HG02885 (cell line): ENCODE data around the gene PSPN.
A peak's percentile ranks its signal among the peaks of the same experiment; 100 is the strongest.
"Not testable (repeated sequence)": the region's sequence is repeated elsewhere in the genome, so short reads cannot be mapped to it uniquely, and the experiment has no call there.

Source experiments
- ATAC-seq: cut with Tn5 transposase; IDR thresholded peaks from one replicate; pipeline ENCODE4 v1.9.1; 2021; ENCODE audit warnings: mild to moderate bottlenecking; ENCODE audit not compliant: unreplicated experiment, poor library complexity

Gene PSPN

GRCh38 chr19:6374161-6374709, 1.5 kb downstream of the PSPN start:
- no peak for ATAC-seq

DNA sequence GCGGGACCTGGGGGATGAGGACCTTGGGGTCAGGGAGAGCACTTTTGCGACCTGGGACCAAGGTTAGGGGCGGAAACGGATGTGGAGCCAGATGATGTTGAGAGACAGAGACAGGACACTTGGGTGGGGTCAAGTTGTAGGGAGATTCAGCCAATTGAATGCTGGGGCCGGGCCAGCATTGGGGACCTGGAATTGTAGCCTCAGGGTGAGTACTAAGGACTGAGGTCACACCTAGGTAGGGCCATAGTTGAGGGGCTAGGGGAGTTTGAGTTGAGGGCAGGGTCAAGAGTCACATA, 2.0 kb downstream of the PSPN start:
- ATAC-seq: no peak

DNA sequence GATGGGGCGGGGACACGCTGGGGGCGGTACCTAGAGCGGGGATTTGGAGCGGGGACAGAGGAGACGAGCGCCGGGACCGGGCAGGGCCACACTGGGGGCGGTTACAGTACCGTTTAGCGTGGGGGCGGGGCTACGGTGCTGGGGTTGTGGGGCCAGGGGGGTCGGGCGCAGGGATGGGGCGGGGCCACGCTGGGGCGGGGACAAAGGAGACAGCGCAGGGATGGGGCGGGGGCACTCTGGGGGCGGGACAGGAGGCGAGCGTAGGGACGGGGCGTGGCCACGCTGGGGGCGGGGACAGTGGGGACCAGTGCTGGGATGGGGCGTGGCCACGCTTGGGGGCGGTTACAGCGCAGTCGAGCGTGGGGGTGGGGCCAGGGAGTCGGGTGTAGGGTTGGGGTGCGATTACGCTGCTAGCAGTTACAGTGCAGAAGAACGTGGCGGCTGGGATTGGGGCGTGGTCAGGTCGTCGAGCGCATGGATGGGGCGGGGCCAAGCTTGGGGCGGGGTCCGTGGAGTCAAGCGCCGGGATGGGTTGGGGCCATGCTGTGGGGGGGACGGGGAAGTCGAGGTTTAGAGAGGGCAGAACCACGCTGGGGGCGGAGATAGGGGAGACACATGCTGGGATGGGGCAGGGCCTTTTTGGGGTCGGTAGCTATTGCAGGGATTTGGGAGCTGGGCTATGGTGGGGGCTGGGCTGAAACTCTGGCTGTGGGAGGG, 2.5 kb downstream of the PSPN start:
- ATAC-seq: peak; percentile 58

DNA sequence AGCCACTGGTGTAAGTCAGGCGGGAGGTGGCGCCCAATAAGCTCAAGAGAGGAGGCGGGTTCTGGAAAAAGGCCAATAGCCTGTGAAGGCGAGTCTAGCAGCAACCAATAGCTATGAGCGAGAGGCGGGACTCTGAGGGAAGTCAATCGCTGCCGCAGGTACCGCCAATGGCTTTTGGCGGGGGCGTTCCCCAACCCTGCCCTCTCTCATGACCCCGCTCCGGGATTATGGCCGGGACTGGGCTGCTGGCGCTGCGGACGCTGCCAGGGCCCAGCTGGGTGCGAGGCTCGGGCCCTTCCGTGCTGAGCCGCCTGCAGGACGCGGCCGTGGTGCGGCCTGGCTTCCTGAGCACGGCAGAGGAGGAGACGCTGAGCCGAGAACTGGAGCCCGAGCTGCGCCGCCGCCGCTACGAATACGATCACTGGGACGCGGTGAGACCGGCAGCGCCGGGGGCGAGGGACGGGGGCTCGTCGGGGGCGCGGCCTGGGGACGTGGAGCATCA, 3.1 kb downstream of the PSPN start, which contains the start of gene ALKBH7:
Gene ALKBH7 (plus strand): TSS at position 201 of the 502 bp plus-strand sequence. CDS start 27 bp downstream, at position 228.
- peak; percentile 81 for ATAC-seq

GRCh38 chr19:6364353-6364752, 11.4 kb downstream of the PSPN start:
- no peak for ATAC-seq

- no peak for ATAC-seq
Observed at GRCh38 chr19:6362351-6362801, 13.4 kb downstream of the PSPN start.

GRCh38 chr19:6362027-6362350, 13.7 kb downstream of the PSPN start:
- ATAC-seq: no peak

DNA sequence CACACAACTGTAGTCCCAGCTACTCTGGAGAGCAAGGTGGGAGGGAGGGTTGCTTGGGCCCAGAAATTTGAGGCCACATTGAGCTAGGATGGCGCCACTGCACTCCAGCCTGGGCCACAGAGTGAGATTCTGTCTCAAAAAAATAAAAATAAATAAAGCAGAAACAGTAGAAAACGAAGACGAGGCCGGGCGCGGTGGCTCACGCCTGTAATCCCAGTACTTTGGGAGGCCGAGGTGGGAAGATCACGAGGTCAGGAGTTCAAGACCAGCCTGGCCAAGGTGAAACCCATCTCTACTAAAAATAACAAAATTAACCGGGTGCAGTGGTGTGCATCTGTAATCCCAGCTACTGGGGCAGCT, 14.9 kb downstream of the PSPN start:
- ATAC-seq: not testable (repeated sequence)

GRCh38 chr19:6360445-6360844, 15.3 kb downstream of the PSPN start:
- not testable (repeated sequence) for ATAC-seq

GRCh38 chr19:6359568-6360341, 16.0 kb downstream of the PSPN start:
- ATAC-seq: no peak

DNA sequence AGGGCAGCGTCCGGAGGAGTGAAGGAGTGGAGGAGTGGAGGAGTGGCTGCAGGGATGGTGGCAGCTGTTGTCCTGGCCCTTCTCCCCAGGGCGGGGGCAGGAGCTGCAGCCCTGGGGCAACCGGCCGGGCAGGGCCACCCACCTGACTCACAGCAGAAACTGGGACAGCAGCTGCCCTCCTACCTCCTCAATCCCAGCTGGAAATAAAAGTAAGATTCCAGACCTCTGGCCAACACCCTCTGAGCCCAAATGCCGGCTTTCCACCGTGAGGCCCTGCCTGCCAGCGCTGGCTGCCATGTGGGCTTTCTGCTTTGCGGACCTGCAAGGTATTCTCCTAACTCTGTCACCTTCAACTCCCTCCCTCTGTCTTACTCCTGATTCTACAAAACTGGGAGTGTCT, 17.7 kb downstream of the PSPN start:
- no peak for ATAC-seq

GRCh38 chr19:6357174-6357573, 18.6 kb downstream of the PSPN start:
- ATAC-seq: no peak

- ATAC-seq: not testable (repeated sequence)
Observed at GRCh38 chr19:6355321-6356040, 20.3 kb downstream of the PSPN start.

- no peak for ATAC-seq
Observed at GRCh38 chr19:6354098-6354674, 21.5 kb downstream of the PSPN start.

DNA sequence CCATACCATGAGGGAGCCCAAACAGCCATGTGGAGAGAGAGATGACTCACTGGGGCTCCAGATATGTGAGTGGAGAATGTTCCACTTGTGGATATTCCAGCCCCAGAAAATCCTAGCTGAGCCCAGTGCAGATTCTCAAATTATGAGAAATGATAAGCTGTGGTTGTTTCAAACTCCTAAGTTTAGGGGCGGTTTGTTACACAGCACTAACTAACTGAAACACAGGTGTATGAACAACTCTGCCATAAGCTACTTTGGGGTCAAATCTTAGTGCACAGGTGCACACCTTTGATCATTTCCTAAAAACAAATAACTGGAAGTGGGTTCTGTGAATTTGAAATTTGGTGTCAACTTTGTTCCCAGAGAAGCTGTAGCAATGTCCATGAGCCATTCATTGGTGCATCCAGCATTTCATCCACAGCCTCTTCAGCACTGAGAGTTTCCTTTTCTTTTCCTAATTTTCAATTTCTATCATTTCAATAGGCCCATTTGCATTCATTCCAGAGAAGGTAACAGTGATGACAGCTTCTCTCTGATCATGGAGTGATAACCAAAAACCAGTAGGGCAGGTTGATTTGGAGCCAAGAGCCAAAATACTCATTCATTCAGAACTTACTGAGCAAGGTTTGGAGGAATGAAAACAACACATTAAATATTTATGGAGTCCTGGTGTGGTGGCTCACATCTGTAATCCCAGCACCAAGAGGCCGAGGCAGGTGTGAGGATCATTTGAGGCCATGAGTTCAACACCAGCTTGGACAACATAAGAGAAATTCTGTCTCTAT, 23.2 kb downstream of the PSPN start:
- no peak for ATAC-seq

DNA sequence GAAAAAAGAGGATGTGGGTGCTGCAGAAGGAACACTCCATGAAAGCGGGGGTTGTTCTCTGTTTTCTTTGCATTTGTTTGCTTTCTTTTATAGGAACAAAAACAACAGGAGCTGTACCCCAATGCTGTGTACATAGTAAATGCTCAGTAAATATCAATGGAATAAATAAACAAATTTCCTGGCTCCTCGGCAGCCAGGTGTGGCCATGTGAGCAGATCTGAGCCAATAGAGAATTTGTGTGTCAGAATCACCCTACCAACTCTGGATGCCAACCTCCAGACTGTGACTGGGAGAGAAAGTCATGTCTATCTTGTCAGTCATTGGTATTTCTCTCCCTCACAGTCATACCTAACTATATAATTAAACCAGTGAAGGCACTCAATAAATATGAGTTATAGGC, 25.0 kb downstream of the PSPN start:
- no peak for ATAC-seq

- ATAC-seq: not testable (repeated sequence)
Observed at GRCh38 chr19:6349271-6349670, 26.5 kb downstream of the PSPN start.

GRCh38 chr19:6343462-6343861, 32.3 kb downstream of the PSPN start:
- no peak for ATAC-seq

- ATAC-seq: no peak
Observed at GRCh38 chr19:6340493-6341201, 35.1 kb downstream of the PSPN start.
